Kidney tubule cell (primary cell): ENCODE measurements around the gene DDX20.
A peak's percentile ranks its signal among the peaks of the same experiment; 100 is the strongest.

Experiments
- DNase-seq: peaks from one replicate; pipeline ENCODE4 v3.0.0-alpha.2; 2018; ENCODE audit warnings: low spot score

Gene DDX20

DNA sequence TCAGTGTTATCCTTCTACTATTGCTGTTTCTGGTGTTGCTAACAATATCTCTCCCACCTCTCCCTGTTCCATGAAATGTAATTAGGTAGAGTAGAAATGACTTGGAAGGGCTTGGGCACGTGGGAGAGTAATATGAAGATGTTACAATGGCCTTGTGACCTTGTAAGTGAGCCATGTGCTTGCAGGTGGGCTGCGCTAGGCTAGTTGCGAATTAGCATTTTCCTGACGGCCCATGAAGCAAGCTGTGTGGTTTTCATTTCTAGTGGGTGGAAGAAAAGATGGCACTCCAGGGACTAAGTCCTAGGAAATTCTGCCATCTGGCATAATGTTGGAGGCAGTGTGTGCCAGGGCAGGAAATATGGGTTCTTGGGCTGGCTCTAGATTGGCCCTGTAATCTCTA, 7.8 kb upstream of the DDX20 start:
- DNase-seq = no peak

DNA sequence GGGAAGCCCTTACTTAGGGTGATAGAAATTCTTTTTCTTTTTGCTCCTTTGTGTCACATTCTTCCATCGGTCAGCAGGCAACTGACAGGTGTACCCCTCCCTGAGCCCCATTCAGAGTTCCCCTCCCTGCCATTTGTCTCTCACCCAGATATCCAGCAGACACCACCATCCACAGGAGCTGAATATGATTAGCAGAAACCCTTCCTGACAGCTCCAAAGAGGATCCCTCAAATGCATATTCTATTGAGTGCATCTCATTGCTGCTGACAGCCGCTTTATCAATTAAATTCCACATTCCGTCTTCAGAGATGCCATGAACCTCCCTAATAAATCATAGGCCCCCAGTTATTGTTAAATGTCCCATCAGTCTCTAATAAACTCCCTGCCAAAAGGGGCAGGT, 6.1 kb upstream of the DDX20 start:
- DNase-seq = no peak

DNA sequence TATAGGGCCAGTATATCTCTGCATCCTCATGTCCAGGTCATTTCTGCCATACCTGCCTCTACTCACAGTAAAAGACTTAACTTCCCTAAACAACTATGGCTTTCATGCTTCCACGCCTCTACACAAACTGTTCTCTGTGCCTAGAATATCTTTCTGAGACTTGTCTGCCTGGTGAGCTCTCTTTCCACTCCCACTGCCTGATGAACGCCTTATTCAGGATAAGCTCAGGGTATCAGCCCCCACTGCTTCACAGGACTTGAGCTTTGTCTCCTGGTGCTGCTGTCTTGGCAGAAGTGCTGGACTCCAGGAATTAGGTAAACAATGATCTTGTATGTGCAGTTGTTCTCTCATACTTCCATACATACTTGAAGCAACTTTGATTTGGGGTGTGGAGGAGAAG, 4.8 kb upstream of the DDX20 start:
- no peak for DNase-seq

DNA sequence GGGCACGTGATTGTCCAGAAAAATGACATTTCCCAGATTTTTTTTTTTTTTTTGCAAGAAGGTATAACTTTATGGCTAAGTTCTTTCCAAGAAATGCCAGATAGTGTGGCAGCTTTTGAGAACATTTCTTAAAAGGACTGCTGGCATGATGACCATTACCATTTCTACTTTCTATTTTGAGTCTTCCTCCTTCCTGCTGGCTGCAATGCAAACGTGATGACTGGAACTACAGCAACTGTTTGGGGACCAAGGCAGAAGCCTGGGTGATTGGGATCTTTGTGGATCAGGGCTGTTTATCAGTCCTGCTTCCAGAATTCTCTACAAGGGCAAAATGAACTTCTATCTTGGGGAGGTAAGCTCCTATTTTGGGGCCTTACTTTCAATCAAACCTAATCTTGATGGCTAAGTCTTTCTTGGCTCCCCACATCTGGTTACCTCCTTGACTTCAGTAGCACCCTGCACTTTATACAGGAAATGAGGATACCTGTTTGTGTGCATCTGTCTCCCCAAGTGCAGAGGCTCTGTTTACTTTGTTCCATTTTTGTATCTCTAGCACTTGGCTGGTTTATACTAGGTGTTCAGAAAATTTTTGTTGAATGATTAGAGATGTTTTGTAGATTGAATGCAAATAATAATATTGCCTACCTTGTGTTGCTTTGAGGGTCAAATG, 3.7 kb upstream of the DDX20 start:
- DNase-seq = no peak

DNA sequence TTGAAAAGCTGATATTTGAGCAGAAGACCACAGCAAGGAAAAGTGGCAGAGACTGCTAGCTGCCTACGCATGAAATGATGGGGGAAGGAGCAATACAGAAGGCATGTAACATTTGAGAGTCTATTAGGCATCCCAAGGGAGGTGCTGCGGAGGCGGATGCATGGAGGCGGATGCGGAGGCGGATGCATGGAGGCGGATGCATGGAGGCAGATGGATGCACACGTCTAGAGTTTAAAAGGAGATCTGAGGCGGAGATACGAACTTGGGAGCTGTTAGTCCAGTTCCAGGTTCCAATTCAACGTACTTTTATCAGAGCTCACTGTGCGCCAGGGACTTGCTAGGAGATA, 744 bp upstream of the DDX20 start:
- DNase-seq = peak; percentile 48

DNA sequence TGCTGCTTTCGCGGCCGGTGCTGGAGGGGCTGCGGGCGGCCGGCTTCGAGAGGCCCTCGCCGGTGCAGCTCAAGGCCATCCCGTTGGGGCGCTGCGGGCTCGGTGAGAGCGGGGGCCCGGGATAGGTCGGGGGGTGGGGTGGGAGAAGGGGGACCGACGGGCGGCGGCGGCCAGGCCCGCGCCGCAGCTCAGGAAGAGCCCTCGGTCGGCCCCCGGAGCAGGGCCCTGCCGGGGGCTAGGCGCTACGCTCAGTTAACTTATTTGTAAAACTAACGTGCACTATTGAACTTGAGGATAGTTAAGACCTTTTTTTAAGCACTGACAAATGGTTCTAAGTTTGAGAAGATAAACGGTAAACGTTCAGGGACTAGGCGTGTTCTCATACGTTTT, 418 bp downstream of the DDX20 start:
- DNase-seq = no peak

DNA sequence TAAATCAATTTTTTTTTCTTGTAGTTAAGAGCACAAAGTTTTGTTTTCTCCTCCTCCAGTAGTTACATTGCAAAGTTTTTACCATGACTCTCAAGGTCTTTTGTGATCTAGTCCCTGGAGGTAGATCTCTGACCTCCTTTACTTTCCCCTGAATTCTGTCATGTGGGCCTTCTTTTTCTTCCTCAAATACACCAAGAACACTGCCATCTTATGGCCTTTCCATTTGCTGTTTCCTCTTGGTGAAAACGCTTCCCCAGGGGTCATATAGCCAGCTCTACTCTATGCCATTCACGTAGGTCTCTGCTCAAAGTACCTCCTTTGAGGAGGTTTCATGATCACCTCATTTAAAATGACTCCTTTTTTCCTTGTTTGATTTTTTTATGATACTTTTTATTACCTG, 2.7 kb downstream of the DDX20 start:
- DNase-seq = no peak

DNA sequence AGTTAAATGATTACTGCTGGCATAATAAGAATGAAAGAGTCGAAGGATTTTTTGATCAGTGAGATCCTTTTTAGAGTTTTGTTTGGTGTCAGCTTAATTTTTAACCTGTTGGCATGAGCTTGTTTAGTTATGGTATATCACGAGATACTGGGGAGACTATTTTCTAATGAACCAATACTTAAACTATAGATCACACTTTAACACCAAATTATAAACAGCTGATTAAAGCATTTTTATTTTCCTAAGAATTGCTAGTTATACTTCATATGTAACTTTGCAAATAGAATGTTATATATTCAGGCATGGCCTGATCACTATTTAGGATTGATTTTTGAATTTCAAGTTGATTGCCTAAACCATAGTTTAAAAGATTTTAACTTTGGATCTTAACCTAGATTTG, 6.0 kb downstream of the DDX20 start:
- DNase-seq = no peak

DNA sequence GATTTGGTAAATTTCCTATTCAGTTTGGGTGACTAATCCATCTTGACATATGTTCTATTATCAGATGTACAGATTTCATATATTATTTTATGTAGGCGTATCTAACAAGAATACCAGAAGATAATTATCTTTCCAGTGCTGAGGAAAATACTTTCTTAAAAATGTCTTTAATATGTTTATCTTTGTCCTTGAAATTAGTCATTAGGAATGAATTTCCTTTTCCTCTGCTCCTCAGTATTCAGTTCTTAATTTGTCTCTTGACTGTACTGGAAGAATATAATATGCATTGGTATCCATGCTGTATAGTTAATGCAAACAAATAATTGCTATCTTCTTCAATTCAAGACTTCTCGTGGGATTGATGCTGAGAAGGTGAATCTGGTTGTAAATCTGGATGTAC, 6.6 kb downstream of the DDX20 start:
- DNase-seq = no peak

DNA sequence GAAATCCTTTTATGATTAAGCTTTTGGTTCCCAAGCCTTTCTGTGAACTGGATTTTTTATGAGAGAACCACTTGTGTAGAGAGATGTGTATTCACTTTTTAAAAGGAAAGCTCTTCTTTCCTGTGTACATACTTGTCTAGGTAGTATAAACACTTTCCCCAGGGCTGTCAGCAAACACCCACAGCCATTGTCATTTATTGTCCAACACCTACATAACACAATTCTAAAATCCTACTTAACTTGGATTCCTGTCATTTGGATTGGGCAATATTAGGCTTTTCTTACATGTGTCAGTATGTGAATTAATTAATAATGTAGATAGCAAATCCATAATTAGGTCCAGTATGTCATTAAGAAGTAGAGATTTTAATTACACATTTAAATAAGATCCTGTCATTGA, 12.3 kb downstream of the DDX20 start:
- no peak for DNase-seq

DNA sequence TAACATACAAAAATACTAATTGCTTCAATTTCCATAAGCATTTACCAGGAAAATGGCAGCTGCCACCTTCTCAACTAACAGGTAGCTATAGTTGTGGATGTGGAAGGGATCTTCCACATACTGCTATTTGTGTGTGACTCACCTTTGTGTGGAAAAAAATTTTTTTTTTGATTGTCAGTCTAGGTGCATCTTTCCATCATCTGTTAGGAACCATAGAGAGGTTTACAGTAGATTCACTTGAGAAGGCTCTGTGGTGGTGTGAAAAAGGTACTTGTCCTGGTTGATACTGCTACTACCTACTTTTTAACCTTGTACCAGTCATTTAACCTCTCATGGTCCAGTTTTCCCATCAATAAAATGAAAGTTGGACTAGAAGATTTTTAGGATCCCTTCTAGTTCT, 12.9 kb downstream of the DDX20 start:
- DNase-seq = peak; percentile 12

DNA sequence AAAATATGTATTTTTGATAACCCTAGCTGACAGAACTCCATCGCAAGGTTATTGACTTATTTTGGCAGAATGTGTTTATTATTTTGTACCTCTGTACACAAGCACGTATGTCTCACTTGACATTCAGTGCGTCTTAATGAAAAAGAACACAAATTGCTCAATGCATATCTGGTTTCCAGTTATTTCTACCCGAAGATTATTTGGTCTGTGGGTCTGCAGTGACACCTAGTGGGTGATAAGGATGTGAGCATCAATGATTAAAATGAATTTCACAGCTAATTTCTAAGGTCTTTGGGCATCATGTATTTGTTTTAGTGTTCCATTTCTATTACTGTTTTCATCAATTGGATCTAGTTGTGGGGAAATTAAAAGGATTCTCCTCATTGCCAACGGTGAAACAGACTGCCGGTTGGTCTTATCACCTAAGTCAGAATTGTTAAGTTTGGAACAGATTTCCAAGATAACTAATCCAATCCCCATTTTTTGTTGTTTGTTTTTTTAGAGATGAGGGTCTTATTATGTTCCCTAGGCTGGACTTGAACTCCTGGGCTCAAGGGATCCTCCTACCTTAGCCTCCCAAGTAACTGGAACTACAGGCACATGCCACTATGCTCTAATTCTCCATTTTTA, 13.9 kb downstream of the DDX20 start:
- DNase-seq = peak; percentile 71

DNA sequence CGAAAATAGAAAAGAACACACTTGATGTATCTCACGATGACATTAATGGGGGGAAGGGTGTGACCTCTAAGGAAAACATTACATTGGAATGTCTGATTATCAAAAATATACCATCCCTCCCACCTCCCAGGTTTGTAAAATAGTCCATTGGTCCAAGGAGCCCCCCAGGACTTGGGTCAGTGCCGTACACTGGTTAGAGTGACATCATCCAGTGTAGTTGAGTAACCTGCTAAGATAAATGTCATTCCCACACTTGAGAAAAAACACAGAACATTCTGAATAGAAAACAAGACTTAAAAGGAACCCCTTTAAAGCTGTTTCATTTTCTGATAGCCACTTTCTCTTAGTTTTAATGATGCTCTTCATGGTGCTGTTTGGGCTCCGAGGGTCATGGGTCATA, 15.2 kb downstream of the DDX20 start:
- no peak for DNase-seq

DNA sequence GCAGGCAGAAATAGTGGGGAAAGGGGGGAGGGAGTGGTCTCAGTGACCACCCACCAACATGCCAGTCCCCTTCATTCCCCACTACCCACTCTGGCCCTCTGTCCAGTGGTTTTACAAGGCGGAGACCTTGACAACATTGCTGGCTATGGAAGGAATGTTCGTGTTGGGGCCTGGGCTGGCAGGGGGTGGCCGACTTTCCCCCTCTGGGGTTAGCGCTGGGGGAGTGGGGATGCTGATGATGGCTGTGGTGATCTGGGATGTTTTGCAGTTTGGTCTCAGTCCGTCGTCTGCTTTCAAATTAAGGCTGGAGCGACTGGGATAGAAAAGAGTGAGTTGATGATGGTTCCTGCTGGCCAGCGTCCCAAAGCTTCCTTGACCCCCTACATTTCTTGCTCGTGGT, 20.3 kb downstream of the DDX20 start:
- no peak for DNase-seq

DNA sequence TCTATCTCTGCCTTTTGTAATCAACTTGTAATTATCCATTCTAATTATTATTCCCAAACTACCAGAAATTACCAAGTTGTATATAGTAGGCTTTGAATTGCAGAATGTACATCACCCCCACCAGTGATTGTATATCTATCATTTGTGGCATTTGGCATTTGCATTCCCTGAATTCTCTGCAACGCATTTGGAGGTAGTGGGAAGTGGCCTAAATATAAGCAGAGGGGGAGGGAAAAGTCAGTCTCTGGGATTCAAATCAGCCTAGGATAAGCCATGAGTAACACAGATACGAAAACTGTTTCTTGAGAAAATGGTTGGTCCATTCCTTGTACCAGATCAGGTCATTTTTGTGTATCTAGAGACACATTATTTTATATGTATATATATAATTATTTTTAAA, 20.7 kb downstream of the DDX20 start:
- no peak for DNase-seq

DNA sequence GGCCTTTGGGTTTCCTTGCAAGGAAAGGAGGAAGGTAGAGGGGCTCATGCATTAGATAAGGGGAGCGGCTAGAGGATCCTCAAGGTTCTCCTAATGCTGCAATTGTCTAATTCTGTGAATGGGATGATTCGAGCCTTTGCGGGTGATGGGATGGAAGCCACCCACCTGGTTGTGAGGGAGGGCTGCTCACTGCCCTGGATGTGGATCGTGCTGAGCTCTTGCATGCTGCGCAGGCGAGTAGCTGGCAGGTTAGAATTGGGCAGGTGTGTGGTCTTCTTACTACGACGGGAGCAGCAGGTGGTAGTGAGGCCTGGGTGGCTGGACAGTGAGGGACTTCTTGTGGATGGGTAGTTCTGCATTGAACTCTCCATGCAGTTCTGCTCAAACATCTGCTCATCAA, 21.2 kb downstream of the DDX20 start:
- no peak for DNase-seq

DNA sequence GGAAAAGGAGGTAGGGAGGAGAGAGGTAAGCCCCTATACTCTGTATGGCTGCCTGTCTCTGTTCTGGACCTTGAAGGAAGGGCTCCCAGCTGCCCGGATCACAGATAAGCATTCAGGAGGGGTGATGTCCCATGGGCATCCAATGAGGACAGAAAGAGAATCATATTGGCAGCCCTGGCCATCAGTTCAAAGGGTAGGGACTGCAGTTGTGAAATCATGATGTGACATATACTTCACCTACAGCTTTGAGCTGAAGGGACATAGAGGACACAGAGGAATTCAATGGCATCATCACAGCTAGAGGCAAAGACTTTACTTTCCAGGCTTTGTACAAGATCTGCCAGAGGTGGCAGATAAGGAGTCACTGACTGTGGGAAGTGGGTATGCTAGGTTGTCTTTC, 21.6 kb downstream of the DDX20 start:
- DNase-seq = no peak

DNA sequence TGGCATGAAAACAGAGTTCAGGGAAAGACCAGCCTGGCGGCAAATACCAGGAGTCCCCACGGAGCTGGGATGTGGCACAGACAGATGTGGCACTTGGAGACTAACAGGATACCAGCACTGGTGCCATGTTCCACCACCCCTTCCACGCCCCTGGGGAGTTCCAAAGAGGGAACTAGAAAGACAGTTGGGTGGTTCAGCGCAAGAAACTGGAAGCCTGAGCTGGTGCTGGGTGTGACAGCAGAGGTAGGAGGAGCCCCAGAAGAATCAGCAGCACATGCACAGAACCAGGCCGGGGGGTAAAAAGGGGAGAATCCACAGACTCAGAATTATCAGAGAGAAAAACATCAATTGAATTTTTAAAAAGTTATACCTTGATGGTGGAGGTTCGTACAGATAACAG, 22.4 kb downstream of the DDX20 start:
- no peak for DNase-seq

DNA sequence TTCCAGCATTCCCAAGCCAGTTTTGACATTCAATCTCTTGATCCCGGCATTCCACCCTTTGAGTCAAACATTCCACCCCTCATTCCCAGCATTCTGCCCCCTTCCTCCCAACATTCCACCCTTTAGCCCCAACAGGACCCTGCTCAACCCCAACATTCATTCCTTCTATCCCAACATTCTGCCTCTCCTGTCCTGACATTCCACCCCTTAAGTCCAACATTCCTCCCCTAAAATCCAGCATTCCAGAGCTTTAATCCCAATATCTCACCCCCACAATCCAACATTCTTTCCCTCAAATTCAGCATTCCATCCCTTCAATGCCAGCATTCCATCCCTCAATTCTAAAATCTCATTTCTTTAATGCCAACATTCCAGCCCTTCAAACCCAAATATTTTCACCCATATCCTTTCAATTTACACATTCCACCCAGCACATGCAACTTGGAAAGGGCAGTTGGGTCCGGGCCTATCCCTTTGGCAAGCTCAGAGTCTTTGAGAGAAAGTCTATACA, 22.9 kb downstream of the DDX20 start:
- DNase-seq = no peak

DNA sequence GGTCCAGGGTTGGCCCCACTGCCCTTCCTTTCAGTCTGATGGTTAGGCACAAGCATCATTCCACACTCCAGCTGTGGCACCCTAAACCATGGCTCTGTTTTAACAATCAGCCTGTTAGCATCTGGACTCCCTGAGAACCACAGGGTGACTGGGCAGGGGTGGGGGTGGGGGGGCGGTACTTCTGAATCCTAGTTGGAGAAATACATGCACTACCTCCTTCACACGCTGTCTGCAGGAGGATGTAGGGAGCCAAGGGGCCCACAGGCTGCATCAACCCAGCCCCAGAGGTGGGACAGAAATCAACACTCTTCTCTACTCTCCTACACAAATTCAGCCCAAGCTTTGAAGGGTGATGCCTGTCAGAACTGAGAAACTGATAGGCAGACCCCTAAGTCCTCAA, 23.8 kb downstream of the DDX20 start:
- DNase-seq = no peak

DNA sequence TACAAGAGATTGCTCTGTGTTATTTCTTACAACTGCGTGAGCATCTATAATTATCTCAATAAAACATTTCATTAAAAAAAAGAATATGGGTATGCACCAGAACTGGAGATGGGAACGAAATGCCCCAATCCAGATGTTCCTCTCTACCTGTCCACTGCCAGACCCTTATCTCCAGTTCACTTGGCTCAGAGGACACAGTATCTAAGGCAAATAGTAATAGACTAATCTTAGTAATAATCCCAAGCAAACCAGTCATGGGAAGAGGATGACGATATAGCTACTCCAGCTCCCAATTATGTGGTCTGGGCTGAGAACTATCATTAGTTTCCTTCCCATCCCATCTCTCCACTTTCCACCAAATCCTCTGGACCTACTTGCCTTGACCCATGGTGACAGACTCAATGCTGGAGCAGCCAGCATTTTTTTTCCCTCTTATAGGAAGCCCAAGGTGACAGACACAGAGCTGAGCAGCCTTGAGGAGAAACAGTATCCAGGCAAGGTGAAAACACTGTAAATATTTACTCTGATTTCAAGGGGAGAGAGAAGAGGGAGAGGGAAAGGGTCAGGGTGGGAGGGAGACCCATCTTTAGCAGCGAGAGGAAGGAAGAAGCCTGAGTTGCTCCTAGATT, 28.7 kb downstream of the DDX20 start:
- DNase-seq = no peak

DNA sequence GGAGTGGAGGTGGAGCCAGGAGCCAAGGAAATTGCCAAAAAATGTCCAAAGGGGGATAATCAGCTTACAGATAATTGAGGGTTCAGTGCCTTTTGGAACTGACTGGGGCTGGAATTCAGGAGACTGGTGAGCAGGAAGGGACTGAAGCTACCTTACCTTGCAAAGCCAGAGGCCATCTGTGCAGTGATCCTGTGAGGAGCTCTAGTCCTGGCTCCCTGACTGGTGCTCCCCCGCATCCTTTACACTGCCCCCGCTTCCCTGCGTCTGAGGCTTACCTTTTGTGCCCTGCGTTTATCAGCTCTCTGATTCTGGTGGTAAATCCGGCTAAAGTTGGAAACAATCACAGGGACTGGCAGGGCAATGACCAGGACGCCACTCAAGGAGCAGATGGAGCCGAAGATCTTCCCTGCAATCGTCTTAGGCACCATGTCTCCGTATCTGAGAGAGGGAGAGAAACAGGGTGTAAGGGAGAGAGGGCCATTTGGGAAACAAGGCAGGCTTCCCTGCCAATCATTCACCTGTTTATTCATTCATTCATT, 31.0 kb downstream of the DDX20 start:
- DNase-seq = no peak

DNA sequence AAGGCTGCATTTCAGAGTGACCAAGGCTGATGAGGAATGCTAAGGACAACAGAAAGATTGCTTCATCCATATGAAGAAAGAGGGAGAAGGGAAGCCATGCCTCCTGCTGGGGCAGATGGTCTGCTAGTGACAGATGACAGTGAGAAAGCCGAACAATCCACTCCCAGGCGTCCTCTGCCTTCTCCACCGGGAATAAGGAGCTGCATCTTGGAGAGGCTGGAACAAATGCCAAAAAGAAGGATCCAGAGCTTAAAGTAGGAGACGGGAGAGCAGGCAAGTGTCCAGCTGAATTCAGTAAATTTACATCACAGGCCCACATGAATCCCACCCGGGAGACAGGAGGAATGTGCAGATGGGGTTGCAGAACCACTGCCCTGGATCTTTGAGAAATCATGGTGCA, 33.4 kb downstream of the DDX20 start:
- DNase-seq = no peak
